Sigmoid colon (tissue), 7 donors: ENCODE data around the gene PRH1. TPM values are rescaled to one million over a fixed set of nuclear protein-coding genes. Genes with fewer than 3 reads are reported as not detected.

ENCODE experiments used
- DNase-seq: peaks from one replicate; pipeline ENCODE4 v3.0.0-alpha.2; 2019
- H3K27ac ChIP-seq, 4 donors: fragments of 200-600 bp; sonication (generic); one replicate each; pipeline ENCODE4 v1.5.1; 2016 to 2019; ENCODE audit warnings: mild to moderate bottlenecking in 1 of 4
- H3K27me3 ChIP-seq, 3 donors: fragments of 200-600 bp; sonication (generic); one replicate each; pipeline ENCODE4 v1.5.1; 2019; ENCODE audit warnings: mild to moderate bottlenecking in 1 of 3
- H3K36me3 ChIP-seq, 4 donors: fragments of 200-600 bp; sonication (generic); one replicate each; pipeline ENCODE4 v1.5.1; 2016 to 2019
- H3K4me1 ChIP-seq, 4 donors: fragments of 200-600 bp; sonication (generic); one replicate each; pipeline ENCODE4 v1.5.1; 2017 to 2019
- H3K4me3 ChIP-seq, 4 donors: fragments of 200-600 bp; sonication (generic); one replicate each; pipeline ENCODE4 v1.5.1; 2017 to 2019; ENCODE audit warnings: mild to moderate bottlenecking in 2 of 4, moderate library complexity in 1 of 4
- H3K9me3 ChIP-seq, 4 donors: fragments of 200-600 bp in 3 of 4; sonication (generic) in 3 of 4; one replicate each; pipeline versions ENCODE4 v1.5.1 to v1.6.1; 2013 to 2019
- EP300 ChIP-seq, 4 donors: sonication (generic); formaldehyde crosslinking; IDR thresholded peaks; one replicate each; pipeline ENCODE4 v1.6.1; 2017; ENCODE audit warnings: antibody characterized with exemption in 4 of 4
- POLR2A ChIP-seq, 2 donors: fragments of 450-650 bp; IDR thresholded peaks; one replicate each; pipeline ENCODE4 v1.6.1; 2016; ENCODE audit warnings: antibody characterized with exemption in 2 of 2, mild to moderate bottlenecking in 2 of 2, moderate library complexity in 2 of 2
- POLR2AphosphoS5 ChIP-seq, 4 donors: sonication (generic); formaldehyde crosslinking; IDR thresholded peaks; one replicate each; pipeline ENCODE4 v1.6.1; 2017; ENCODE audit warnings: antibody characterized with exemption in 4 of 4
- WGBS, 2 donors: extraction: QIAGEN DNeasy Blood & Tissue Kit; methylation state at CpG; one replicate each; pipeline ENCODE4 v1.1.7; 2013; 5-methylcytosine and 5-hydroxymethylcytosine counted together
- intact Hi-C: fragments of 100-400 bp; cut with DNase I; formaldehyde crosslinking; loops from one replicate; pipeline ENCODE4 v1.15.1; 2023
- polyA plus RNA-seq, 3 donors: library from polyadenylated mRNA; stranded (reverse); fragments of 200-250 nt; gene quantifications; one replicate each; pipeline ENCODE4 v1.2.3, GENCODE V29; 2013
- total RNA-seq, 4 donors: library from RNA; depleted of rRNA; stranded (reverse); fragments of >200 nt; gene quantifications; one replicate each; pipeline ENCODE4 v1.1.0, GENCODE V29; 2016
- TF ChIP-seq, protein P1 (sequence below), 4 experiments: fragments of 450-650 bp in 3 of 4; fragments of 200-600 bp in 1 of 4; IDR thresholded peaks; one replicate each; pipeline ENCODE4 v1.5.1; 2016 to 2019; ENCODE audit warnings: antibody characterized with exemption in 4 of 4, mild to moderate bottlenecking in 3 of 4, moderate library complexity in 2 of 4
- donor health status: healthy with polysubstance abuse.
- donor health status: Bipolar disorder and iron deficiency.
- donor health status: healthy.

Gene PRH1
- total and polyA plus RNA-seq, 7 donors: 2.1 to 53.9 (median 21.0) TPM; not detected in 1

GRCh38 chr12:10863512-10864218 is 20.4 kb downstream of the PRH1 start:
- no peak for TF ChIP-seq POLR2AphosphoS5 (IDR thresholded peaks at IDR 0.05)
- no peak for TF ChIP-seq EP300 (IDR thresholded peaks at IDR 0.05)
- TF ChIP-seq, protein P1, sequence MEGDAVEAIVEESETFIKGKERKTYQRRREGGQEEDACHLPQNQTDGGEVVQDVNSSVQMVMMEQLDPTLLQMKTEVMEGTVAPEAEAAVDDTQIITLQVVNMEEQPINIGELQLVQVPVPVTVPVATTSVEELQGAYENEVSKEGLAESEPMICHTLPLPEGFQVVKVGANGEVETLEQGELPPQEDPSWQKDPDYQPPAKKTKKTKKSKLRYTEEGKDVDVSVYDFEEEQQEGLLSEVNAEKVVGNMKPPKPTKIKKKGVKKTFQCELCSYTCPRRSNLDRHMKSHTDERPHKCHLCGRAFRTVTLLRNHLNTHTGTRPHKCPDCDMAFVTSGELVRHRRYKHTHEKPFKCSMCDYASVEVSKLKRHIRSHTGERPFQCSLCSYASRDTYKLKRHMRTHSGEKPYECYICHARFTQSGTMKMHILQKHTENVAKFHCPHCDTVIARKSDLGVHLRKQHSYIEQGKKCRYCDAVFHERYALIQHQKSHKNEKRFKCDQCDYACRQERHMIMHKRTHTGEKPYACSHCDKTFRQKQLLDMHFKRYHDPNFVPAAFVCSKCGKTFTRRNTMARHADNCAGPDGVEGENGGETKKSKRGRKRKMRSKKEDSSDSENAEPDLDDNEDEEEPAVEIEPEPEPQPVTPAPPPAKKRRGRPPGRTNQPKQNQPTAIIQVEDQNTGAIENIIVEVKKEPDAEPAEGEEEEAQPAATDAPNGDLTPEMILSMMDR (IDR thresholded peaks at IDR 0.05): no peak
- TF ChIP-seq POLR2A (IDR thresholded peaks at IDR 0.05): no peak

GRCh38 chr12:10861366-10861765 is 22.7 kb downstream of the PRH1 start:
- Histone ChIP-seq H3K27ac (no peak overlapping the region), H3K27me3 (no peaks in the 10 kb centered on the region), H3K4me1 (no peaks in the 10 kb centered on the region), H3K4me3 (no peak overlapping the region), H3K36me3 (peaks cover 0 to 8% (median 1%) of the 10 kb centered on the region in 4 donors), H3K9me3 (peaks cover 0 to 15% (median 7%) of the 10 kb centered on the region in 4 donors)
- TF ChIP-seq POLR2A (IDR thresholded peaks at IDR 0.05) (no peak), POLR2AphosphoS5 (IDR thresholded peaks at IDR 0.05) (no peak), EP300 (IDR thresholded peaks at IDR 0.05) (no peak)
- DNase-seq: no peak
- 92 to 96% methylated on average over 2 of the region's 2 CpGs for WGBS, 2 donors
- intact Hi-C loops: no loop called here

More at GRCh38 chr12:10863512-10864218, 20.4 kb downstream of the PRH1 start:
- H3K4me3 ChIP-seq: no peak overlapping the region
- peaks cover 0 to 8% (median 4%) of the 10 kb centered on the region in 4 donors for H3K9me3 ChIP-seq
- no peak overlapping the region for H3K27ac ChIP-seq
- H3K4me1 ChIP-seq: no peaks in the 10 kb centered on the region
- intact Hi-C loops: no loop called here
- peaks cover 0 to 7% (median 0%) of the 10 kb centered on the region in 4 donors for H3K36me3 ChIP-seq
- 90 to 96% methylated on average over 2 of the region's 2 CpGs for WGBS, 2 donors
- no peak for DNase-seq
- H3K27me3 ChIP-seq: no peaks in the 10 kb centered on the region

DNA sequence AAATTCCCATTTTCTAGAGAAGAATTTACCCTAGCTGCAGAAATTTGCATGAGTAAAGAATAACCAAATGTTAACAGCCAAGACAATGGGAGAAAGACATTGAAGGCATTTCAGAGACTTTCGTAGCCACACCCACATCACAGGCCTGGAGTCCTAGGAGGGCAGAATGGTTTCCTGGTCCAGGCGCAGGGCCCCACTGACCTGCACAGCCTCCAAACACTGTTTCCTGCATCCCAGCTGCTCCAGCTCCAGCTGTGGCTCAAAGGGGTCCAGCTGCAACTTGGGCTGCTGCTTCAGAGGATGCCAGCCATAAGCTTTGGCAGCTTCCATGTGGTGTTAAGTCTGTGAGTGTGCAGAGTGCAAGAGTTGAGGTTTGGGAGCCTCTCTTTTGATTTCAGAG is 28.2 kb downstream of the PRH1 start:
- WGBS, 2 donors: 99 to 100% methylated on average over 2 of the region's 2 CpGs
- TF ChIP-seq POLR2A (IDR thresholded peaks at IDR 0.05) (no peak), EP300 (IDR thresholded peaks at IDR 0.05) (no peak), POLR2AphosphoS5 (IDR thresholded peaks at IDR 0.05) (no peak)
- TF ChIP-seq, protein P1 (IDR thresholded peaks at IDR 0.05): no peak
- intact Hi-C loops: no loop called here

DNA sequence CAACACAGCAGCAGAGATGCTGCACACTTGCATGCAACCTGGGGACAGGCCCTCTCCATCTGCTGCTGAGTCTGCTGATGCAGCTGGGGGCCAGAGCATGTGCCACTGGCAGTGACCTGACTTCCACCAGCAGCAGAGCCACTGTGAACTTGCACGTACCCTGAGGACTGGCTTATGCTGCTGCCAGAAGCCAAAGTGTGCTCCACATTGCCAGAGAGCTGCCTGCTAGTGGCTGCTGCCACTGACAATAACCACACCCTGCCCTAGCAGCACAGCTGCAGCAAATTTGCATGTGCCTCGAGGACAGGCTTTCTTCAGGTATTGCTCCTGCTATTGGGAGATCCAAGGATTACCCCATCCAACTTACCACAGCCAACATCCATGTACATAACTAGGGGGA is 30.3 kb downstream of the PRH1 start:
- DNase-seq: no peak
- Histone ChIP-seq H3K4me3 (no peak overlapping the region), H3K4me1 (no peaks in the 10 kb centered on the region), H3K27me3 (no peaks in the 10 kb centered on the region), H3K27ac (no peak overlapping the region), H3K9me3 (peaks cover 0 to 16% (median 0%) of the 10 kb centered on the region in 4 donors), H3K36me3 (peaks cover 0 to 6% (median 1%) of the 10 kb centered on the region in 4 donors)
- intact Hi-C loops: no loop called here
- 69 to 83% methylated on average over 2 of the region's 2 CpGs for WGBS, 2 donors
- TF ChIP-seq, protein P1 (IDR thresholded peaks at IDR 0.05): no peak
- no peak for TF ChIP-seq POLR2A (IDR thresholded peaks at IDR 0.05)
- no peak for TF ChIP-seq POLR2AphosphoS5 (IDR thresholded peaks at IDR 0.05)
- no peak for TF ChIP-seq EP300 (IDR thresholded peaks at IDR 0.05)

More for the DNA sequence above, 28.2 kb downstream of the PRH1 start:
- Histone ChIP-seq H3K9me3 (peaks cover 0 to 17% (median 0%) of the 10 kb centered on the region in 4 donors), H3K27me3 (no peaks in the 10 kb centered on the region), H3K27ac (no peak overlapping the region), H3K4me1 (no peaks in the 10 kb centered on the region), H3K4me3 (no peak overlapping the region), H3K36me3 (peaks cover 0 to 8% (median 1%) of the 10 kb centered on the region in 4 donors)
- DNase-seq: no peak

DNA sequence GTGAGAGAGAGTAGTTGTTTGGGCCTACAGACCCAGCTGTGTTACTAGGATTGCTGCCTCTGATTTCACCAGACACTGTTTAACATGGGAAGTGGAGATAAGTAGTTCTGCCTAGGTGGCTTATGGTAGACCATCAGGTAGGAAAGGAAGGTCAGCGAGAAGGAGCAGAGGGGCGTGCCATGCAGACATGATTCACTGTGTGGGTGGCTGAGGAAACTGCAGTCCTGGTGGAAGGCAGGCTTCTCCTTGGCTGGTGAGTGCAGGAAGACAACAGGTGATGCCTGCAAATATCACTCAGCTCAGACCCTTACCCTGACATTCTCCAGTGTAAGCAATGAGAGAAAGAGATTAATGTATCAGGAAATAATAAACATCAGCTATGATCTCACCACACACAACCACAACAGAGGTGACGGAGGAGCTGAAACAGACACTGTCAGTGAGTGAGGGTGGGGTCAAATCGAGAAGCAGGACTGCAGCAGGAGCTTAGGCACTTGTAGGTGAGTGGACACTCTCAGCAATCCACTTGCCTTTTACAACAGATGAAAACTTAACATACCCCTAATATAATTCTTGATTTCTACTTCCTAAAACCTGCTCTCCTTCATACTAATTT is 32.7 kb downstream of the PRH1 start:
- Histone ChIP-seq H3K4me3 (no peak overlapping the region), H3K27ac (no peak overlapping the region), H3K4me1 (no peaks in the 10 kb centered on the region), H3K36me3 (peaks cover 0 to 21% (median 0%) of the 10 kb centered on the region in 4 donors), H3K27me3 (no peaks in the 10 kb centered on the region), H3K9me3 (peaks cover 0 to 2% (median 0%) of the 10 kb centered on the region in 4 donors)
- no peak for TF ChIP-seq EP300 (IDR thresholded peaks at IDR 0.05)
- no peak for TF ChIP-seq POLR2AphosphoS5 (IDR thresholded peaks at IDR 0.05)
- TF ChIP-seq, protein P1 (IDR thresholded peaks at IDR 0.05): no peak
- TF ChIP-seq POLR2A (IDR thresholded peaks at IDR 0.05): no peak
- intact Hi-C loops: no loop called here
- no peak for DNase-seq
- WGBS, 2 donors: 86 to 90% methylated on average over 4 of the region's 4 CpGs
